Panc1 (cell line): ENCODE results near the gene ULK3. TPM values are rescaled to one million over a fixed set of nuclear protein-coding genes. Genes with fewer than 3 reads are reported as not detected.

Experiments
- ATAC-seq: fragments of 200-7000 bp; cut with Tn5 transposase; 2 replicates; pipeline ENCODE4 v1.9.1; 2020; ENCODE audit warnings: mild to moderate bottlenecking, moderate library complexity
- BruUV-seq: library from RNA; stranded (reverse); fragments of 400-500 nt; replicated peaks from 2 replicates; lab custom pipeline; 2021; lab: Mats Ljungman, UMichigan
- CTCF ChIA-PET: fragments of 300-600 bp; sonication (Branson Sonifier 250); formaldehyde crosslinking; loops from one replicate; lab custom pipeline; 2022; ENCODE audit warnings: antibody characterized with exemption; lab: Charles Lee
- POLR2A ChIA-PET: fragments of 300-600 bp; sonication (Branson Sonifier 250); formaldehyde crosslinking; loops from one replicate; lab custom pipeline; 2022; ENCODE audit warnings: antibody characterized with exemption; lab: Charles Lee
- DNase-seq: peaks from one replicate; pipeline ENCODE4 v3.0.0-alpha.2; 2010; ENCODE audit warnings: low read depth, low spot score
- H3K27ac ChIP-seq: 2 replicates; pipeline ENCODE4 v1.5.1; 2011; ENCODE audit warnings: mild to moderate bottlenecking, low read length, inconsistent platforms
- H3K27me3 ChIP-seq: fragments of 200-500 bp; sonication (Bioruptor generic); 2 replicates; pipeline ENCODE4 v1.6.0; 2014; ENCODE audit warnings: low read length, inconsistent platforms; ENCODE audit not compliant: control insufficient read depth, insufficient read depth
- H3K36me3 ChIP-seq: fragments of 200-500 bp; sonication (Bioruptor generic); 2 replicates; pipeline ENCODE4 v1.5.1; 2014; ENCODE audit warnings: inconsistent platforms, mild to moderate bottlenecking, low read length, moderate library complexity; ENCODE audit not compliant: control insufficient read depth, insufficient read depth
- H3K4me1 ChIP-seq: 2 replicates; pipeline ENCODE4 v1.5.1; 2011; ENCODE audit warnings: inconsistent platforms, mild to moderate bottlenecking, low read length, moderate library complexity; ENCODE audit not compliant: control insufficient read depth, insufficient read depth
- H3K4me3 ChIP-seq, 2 experiments: 2 replicates each; pipeline ENCODE4 v1.5.1; 2011 to 2012; ENCODE audit warnings: low read depth in 2 of 2, low read length in 2 of 2, mild to moderate bottlenecking in 2 of 2, inconsistent platforms in 1 of 2, moderate library complexity in 1 of 2
- H3K9me3 ChIP-seq: fragments of 200-500 bp; sonication (Bioruptor generic); 2 replicates; pipeline ENCODE4 v1.5.1; 2014; ENCODE audit warnings: low read depth, mild to moderate bottlenecking, inconsistent platforms, low read length, moderate library complexity; ENCODE audit not compliant: control insufficient read depth, insufficient read depth
- CTCF ChIP-seq: fragments of 450-650 bp; IDR thresholded peaks from 2 replicates; pipeline ENCODE4 v1.5.1; 2017; ENCODE audit warnings: mild to moderate bottlenecking
- POLR2AphosphoS5 ChIP-seq: IDR thresholded peaks from 2 replicates; pipeline ENCODE4 v1.6.1; 2012; ENCODE audit warnings: mild to moderate bottlenecking, low read depth, low read length, moderate library complexity
- SIN3A ChIP-seq: IDR thresholded peaks from 2 replicates; pipeline ENCODE4 v1.6.1; 2012; ENCODE audit warnings: low read depth, mild to moderate bottlenecking, low read length, moderate library complexity, borderline replicate concordance; ENCODE audit not compliant: insufficient read depth
- TCF7L2 ChIP-seq: IDR thresholded peaks from 2 replicates; pipeline ENCODE4 v1.6.1; 2011; ENCODE audit warnings: mild to moderate bottlenecking, low read depth, low read length, inconsistent platforms
- in situ Hi-C: cut with HindIII; loops from 2 replicates; pipeline ENCODE4 v1.10.0; 2016; ENCODE audit warnings: low sequenced_read_pairs, low pct_unique_long_range_greater_than_20kb
- intact Hi-C: fragments of 100-400 bp; cut with micrococcal nuclease; formaldehyde crosslinking; loops from one replicate; pipeline ENCODE4 v1.10.0; 2022; ENCODE audit not compliant: unreplicated experiment
- total RNA-seq: library from RNA; stranded (reverse); gene quantifications from one replicate; pipeline ENCODE4 v1.2.1, GENCODE V29; 2021; ENCODE audit not compliant: unreplicated experiment
- TF ChIP-seq, protein P1 (sequence below), 2 experiments: IDR thresholded peaks; 2 replicates each; pipeline ENCODE4 v1.6.1; 2011 to 2012; ENCODE audit warnings: low read depth in 2 of 2, control low read depth in 1 of 2, low read length in 1 of 2, mild to moderate bottlenecking in 1 of 2, moderate library complexity in 1 of 2; ENCODE audit not compliant: insufficient read depth in 1 of 2

The ULK3 gene
- total RNA-seq, 1 experiment from 2014 or later, result 73.3 TPM

- Histone ChIP-seq H3K4me1 (no peaks in the 10 kb centered on the region), H3K27ac (no peak overlapping the region), H3K9me3 (no peaks in the 10 kb centered on the region), H3K27me3 (no peaks in the 10 kb centered on the region), H3K4me3 (no peak overlapping the region), H3K36me3 (peaks cover 2% of the 10 kb centered on the region)
- no peak for ATAC-seq
- no peak for DNase-seq
- intact Hi-C loops (no loop called here), in situ Hi-C loops (no loop called here)
- BruUV-seq, result no TSS peak
- CTCF ChIA-PET, result no interaction called here
- POLR2A ChIA-PET, result no interaction called here
- TF ChIP-seq TCF7L2 (no peak), POLR2AphosphoS5 (no peak), CTCF (no peak), SIN3A (no peak)
- TF ChIP-seq, protein P1, sequence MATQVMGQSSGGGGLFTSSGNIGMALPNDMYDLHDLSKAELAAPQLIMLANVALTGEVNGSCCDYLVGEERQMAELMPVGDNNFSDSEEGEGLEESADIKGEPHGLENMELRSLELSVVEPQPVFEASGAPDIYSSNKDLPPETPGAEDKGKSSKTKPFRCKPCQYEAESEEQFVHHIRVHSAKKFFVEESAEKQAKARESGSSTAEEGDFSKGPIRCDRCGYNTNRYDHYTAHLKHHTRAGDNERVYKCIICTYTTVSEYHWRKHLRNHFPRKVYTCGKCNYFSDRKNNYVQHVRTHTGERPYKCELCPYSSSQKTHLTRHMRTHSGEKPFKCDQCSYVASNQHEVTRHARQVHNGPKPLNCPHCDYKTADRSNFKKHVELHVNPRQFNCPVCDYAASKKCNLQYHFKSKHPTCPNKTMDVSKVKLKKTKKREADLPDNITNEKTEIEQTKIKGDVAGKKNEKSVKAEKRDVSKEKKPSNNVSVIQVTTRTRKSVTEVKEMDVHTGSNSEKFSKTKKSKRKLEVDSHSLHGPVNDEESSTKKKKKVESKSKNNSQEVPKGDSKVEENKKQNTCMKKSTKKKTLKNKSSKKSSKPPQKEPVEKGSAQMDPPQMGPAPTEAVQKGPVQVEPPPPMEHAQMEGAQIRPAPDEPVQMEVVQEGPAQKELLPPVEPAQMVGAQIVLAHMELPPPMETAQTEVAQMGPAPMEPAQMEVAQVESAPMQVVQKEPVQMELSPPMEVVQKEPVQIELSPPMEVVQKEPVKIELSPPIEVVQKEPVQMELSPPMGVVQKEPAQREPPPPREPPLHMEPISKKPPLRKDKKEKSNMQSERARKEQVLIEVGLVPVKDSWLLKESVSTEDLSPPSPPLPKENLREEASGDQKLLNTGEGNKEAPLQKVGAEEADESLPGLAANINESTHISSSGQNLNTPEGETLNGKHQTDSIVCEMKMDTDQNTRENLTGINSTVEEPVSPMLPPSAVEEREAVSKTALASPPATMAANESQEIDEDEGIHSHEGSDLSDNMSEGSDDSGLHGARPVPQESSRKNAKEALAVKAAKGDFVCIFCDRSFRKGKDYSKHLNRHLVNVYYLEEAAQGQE (IDR thresholded peaks at IDR 0.05; ENCODE audit: insufficient read depth in 1 of 2, low read depth in 2 of 2, low read length in 1 of 2), result no peak
Observed at GRCh38 chr15:74850393-74850792, 7.4 kb upstream of the ULK3 start.

DNA sequence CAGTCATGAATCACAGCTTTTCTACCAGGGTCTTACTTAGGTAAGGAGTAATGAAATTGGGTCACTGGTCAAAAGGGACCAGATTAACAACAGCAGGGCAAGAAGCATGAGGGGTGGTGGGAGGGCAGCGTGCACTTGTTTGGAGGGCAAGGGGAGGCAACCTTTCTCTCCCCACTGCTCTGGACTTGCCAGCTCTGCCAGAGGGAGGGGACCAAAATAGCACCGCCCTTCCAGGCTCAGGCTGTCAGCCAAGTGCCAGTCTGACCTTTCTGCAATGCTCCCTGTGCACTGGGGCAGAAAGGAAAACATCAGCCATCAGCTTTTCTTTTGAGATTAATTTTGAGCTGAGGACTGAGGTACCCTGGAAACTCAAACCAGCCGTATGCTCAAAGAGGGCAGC is 4.5 kb upstream of the ULK3 start:
- H3K27me3 ChIP-seq, result no peaks in the 10 kb centered on the region
- POLR2A ChIA-PET, result interaction anchor here (0.6 kb wide), 1 partner anchor 14 kb away, joined by 6 read pairs; no protein-coding TSS in a partner anchor
- intact Hi-C loops (no loop called here), in situ Hi-C loops (no loop called here)
- no TSS peak for BruUV-seq
- H3K27ac ChIP-seq, result no peak overlapping the region
- ATAC-seq (no peak), DNase-seq (no peak)
- H3K9me3 ChIP-seq, result no peaks in the 10 kb centered on the region
- H3K4me1 ChIP-seq, result peaks cover 6% of the 10 kb centered on the region
- no peak for TF ChIP-seq POLR2AphosphoS5
- no peak for TF ChIP-seq SIN3A
- TF ChIP-seq CTCF, result no peak
- no peak for TF ChIP-seq TCF7L2
- TF ChIP-seq, protein P1 (IDR thresholded peaks at IDR 0.05; ENCODE audit: insufficient read depth in 1 of 2, low read depth in 2 of 2, low read length in 1 of 2), result no peak
- H3K36me3 ChIP-seq, result no peaks in the 10 kb centered on the region; the same call in 1 of the 2 replicates
- CTCF ChIA-PET, result interaction anchor here (0.7 kb wide), 1 partner anchor 11 kb away, joined by 11 read pairs; no protein-coding TSS in a partner anchor
- no peak overlapping the region for H3K4me3 ChIP-seq
